A549 (cell line): ENCODE measurements around the gene MT1A.

Experiments used
- MAX ChIP-seq: IDR thresholded peaks from 2 replicates; pipeline ENCODE4 v1.6.1; 2012
- TF ChIP-seq, protein P1 (sequence below): fragments of >200 bp; sonication (Bioruptor Twin); formaldehyde crosslinking; IDR thresholded peaks from 3 replicates; pipeline ENCODE4 v1.5.1; 2016
- TF ChIP-seq, protein P2 (sequence below): fragments of >200 bp; sonication (Bioruptor Twin); formaldehyde crosslinking; IDR thresholded peaks from 3 replicates; pipeline ENCODE4 v1.6.1; 2016

GRCh38 chr16:56677474-56677873, 39.0 kb downstream of the MT1A start:
- TF ChIP-seq, protein P1, sequence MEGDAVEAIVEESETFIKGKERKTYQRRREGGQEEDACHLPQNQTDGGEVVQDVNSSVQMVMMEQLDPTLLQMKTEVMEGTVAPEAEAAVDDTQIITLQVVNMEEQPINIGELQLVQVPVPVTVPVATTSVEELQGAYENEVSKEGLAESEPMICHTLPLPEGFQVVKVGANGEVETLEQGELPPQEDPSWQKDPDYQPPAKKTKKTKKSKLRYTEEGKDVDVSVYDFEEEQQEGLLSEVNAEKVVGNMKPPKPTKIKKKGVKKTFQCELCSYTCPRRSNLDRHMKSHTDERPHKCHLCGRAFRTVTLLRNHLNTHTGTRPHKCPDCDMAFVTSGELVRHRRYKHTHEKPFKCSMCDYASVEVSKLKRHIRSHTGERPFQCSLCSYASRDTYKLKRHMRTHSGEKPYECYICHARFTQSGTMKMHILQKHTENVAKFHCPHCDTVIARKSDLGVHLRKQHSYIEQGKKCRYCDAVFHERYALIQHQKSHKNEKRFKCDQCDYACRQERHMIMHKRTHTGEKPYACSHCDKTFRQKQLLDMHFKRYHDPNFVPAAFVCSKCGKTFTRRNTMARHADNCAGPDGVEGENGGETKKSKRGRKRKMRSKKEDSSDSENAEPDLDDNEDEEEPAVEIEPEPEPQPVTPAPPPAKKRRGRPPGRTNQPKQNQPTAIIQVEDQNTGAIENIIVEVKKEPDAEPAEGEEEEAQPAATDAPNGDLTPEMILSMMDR = no peak
- no peak for TF ChIP-seq MAX
- TF ChIP-seq, protein P2, sequence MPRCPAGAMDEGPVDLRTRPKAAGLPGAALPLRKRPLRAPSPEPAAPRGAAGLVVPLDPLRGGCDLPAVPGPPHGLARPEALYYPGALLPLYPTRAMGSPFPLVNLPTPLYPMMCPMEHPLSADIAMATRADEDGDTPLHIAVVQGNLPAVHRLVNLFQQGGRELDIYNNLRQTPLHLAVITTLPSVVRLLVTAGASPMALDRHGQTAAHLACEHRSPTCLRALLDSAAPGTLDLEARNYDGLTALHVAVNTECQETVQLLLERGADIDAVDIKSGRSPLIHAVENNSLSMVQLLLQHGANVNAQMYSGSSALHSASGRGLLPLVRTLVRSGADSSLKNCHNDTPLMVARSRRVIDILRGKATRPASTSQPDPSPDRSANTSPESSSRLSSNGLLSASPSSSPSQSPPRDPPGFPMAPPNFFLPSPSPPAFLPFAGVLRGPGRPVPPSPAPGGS = no peak
